Measurements from ENCODE around the gene PPP1CB. TPM values are rescaled to one million over a fixed set of nuclear protein-coding genes. Genes with fewer than 3 reads are reported as not detected.
A peak's percentile ranks its signal among the peaks of the same experiment; 100 is the strongest.

PPP1CB gene
- total RNA-seq, 4 donors from 2014 or later, result 132 to 245 (median 192) TPM

- in situ Hi-C loops (cut with MboI; ENCODE audit: low pct_ligation_motif_present in 1 of 4, low pct_unique_long_range_greater_than_20kb in 1 of 4, low sequenced_read_pairs in 3 of 4) (no loop called here), intact Hi-C loops (cut with DNase I; ENCODE audit: low total_unique reads) (no loop called here)
- Histone ChIP-seq H3K4me3 (no peak overlapping the region), H3K27me3 (no peaks in the 10 kb centered on the region), H3K4me1 (no peaks in the 10 kb centered on the region), H3K9me3 (no peaks in the 10 kb centered on the region), H3K36me3 (peaks cover 0 to 85% (median 32%) of the 10 kb centered on the region in 4 donors), H3K27ac (no peak overlapping the region)
- 78 to 83% methylated on average over 4 of the region's 4 CpGs for WGBS, 2 donors (ENCODE audit: low coverage in 1 of 2)
- DNase-seq, result no peak
- TF ChIP-seq EP300 (IDR thresholded peaks at IDR 0.05; ENCODE audit: low read depth) (no peak), POLR2AphosphoS5 (IDR thresholded peaks at IDR 0.05) (no peak), CTCF (IDR thresholded peaks at IDR 0.05) (no peak), POLR2A (IDR thresholded peaks at IDR 0.05) (no peak)
Measured at GRCh38 chr2:28796620-28797019, 45.0 kb downstream of the PPP1CB start.

- intact Hi-C loops (cut with DNase I; ENCODE audit: low total_unique reads), result no loop called here
- peaks cover 0 to 6% (median 0%) of the 10 kb centered on the region in 4 donors for H3K4me1 ChIP-seq
- no peak for TF ChIP-seq POLR2A (IDR thresholded peaks at IDR 0.05)
- no peak for TF ChIP-seq CTCF (IDR thresholded peaks at IDR 0.05)
- no peak for TF ChIP-seq POLR2AphosphoS5 (IDR thresholded peaks at IDR 0.05)
- no peak for TF ChIP-seq EP300 (IDR thresholded peaks at IDR 0.05; ENCODE audit: low read depth)
- H3K27ac ChIP-seq, result no peak overlapping the region
- H3K9me3 ChIP-seq, result no peaks in the 10 kb centered on the region
- in situ Hi-C loops (cut with MboI; ENCODE audit: low pct_ligation_motif_present in 1 of 4, low pct_unique_long_range_greater_than_20kb in 1 of 4, low sequenced_read_pairs in 3 of 4), result no loop called here
- 79 to 85% methylated on average over 3 of the region's 3 CpGs for WGBS, 2 donors (ENCODE audit: low coverage in 1 of 2)
- H3K4me3 ChIP-seq, result no peak overlapping the region
- DNase-seq, result no peak
- H3K27me3 ChIP-seq, result no peaks in the 10 kb centered on the region
- H3K36me3 ChIP-seq, result peaks cover 0 to 46% (median 20%) of the 10 kb centered on the region in 4 donors
Measured at GRCh38 chr2:28801726-28802125, 50.1 kb downstream of the PPP1CB start.

- WGBS, 2 donors (ENCODE audit: low coverage in 1 of 2), result 77 to 78% methylated on average over 4 of the region's 4 CpGs
- in situ Hi-C loops (cut with MboI; ENCODE audit: low pct_ligation_motif_present in 1 of 4, low pct_unique_long_range_greater_than_20kb in 1 of 4, low sequenced_read_pairs in 3 of 4), result no loop called here
- no peaks in the 10 kb centered on the region for H3K9me3 ChIP-seq
- intact Hi-C loops (cut with DNase I; ENCODE audit: low total_unique reads), result no loop called here
- H3K27ac ChIP-seq, result peak overlapping the region in 1 of 4 donors; percentile 2
- no peak for DNase-seq
- H3K4me3 ChIP-seq, result no peak overlapping the region
- H3K27me3 ChIP-seq, result no peaks in the 10 kb centered on the region
- peaks cover 0 to 40% (median 18%) of the 10 kb centered on the region in 4 donors for H3K36me3 ChIP-seq
- TF ChIP-seq EP300 (IDR thresholded peaks at IDR 0.05; ENCODE audit: low read depth), result no peak
- TF ChIP-seq CTCF (IDR thresholded peaks at IDR 0.05), result no peak
- no peak for TF ChIP-seq POLR2AphosphoS5 (IDR thresholded peaks at IDR 0.05)
- no peak for TF ChIP-seq POLR2A (IDR thresholded peaks at IDR 0.05)
- H3K4me1 ChIP-seq, result peaks cover 0 to 6% (median 0%) of the 10 kb centered on the region in 4 donors
Measured at GRCh38 chr2:28802975-28803429, 51.4 kb downstream of the PPP1CB start.

GRCh38 chr2:28809927-28810326 lies 58.3 kb downstream of the PPP1CB start:
- H3K27ac ChIP-seq, result peak overlapping the region in 2 of 4 donors; percentile 48 to 65
- TF ChIP-seq EP300 (IDR thresholded peaks at IDR 0.05; ENCODE audit: low read depth) (no peak), CTCF (IDR thresholded peaks at IDR 0.05) (no peak), POLR2AphosphoS5 (IDR thresholded peaks at IDR 0.05) (no peak), POLR2A (IDR thresholded peaks at IDR 0.05) (no peak)
- peak overlapping the region in 3 of 4 donors; percentile 37 to 52 (median 43) for H3K4me3 ChIP-seq
- peaks cover 0 to 17% (median 15%) of the 10 kb centered on the region in 4 donors for H3K4me1 ChIP-seq
- DNase-seq, result no peak
- intact Hi-C loops (cut with DNase I; ENCODE audit: low total_unique reads) (no loop called here), in situ Hi-C loops (cut with MboI; ENCODE audit: low pct_ligation_motif_present in 1 of 4, low pct_unique_long_range_greater_than_20kb in 1 of 4, low sequenced_read_pairs in 3 of 4) (no loop called here)
- no peaks in the 10 kb centered on the region for H3K27me3 ChIP-seq
- H3K36me3 ChIP-seq, result peaks cover 0 to 13% (median 0%) of the 10 kb centered on the region in 4 donors
- WGBS, 2 donors (ENCODE audit: low coverage in 1 of 2), result 51 to 72% methylated on average over 7 to 10 of the region's 10 CpGs
- H3K9me3 ChIP-seq, result no peaks in the 10 kb centered on the region

All from transverse colon (tissue), 4 donors.